GM23338 (cell line): ENCODE data around the gene TNFSF10. TPM values are rescaled to one million over a fixed set of nuclear protein-coding genes. Genes with fewer than 3 reads are reported as not detected.

ENCODE experiments used
- ATAC-seq: fragments of 200-7000 bp; cut with Tn5 transposase; 3 replicates; pipeline ENCODE4 v1.9.1; 2020
- DNase-seq: peaks from one replicate; pipeline ENCODE4 v3.0.0-alpha.2; 2015; ENCODE audit warnings: low spot score
- H2AFZ ChIP-seq: fragments of 200-600 bp; sonication (generic); 2 replicates; pipeline ENCODE4 v1.8.0; 2016; ENCODE audit warnings: antibody characterized with exemption, mild to moderate bottlenecking, moderate library complexity
- H3F3A ChIP-seq: fragments of 200-600 bp; sonication (generic); replicated peaks from 2 replicates; pipeline ENCODE4 v1.8.0; 2017; ENCODE audit warnings: antibody characterized with exemption, mixed run types, low read depth
- H3K27ac ChIP-seq: fragments of 200-600 bp; sonication (generic); 2 replicates; pipeline ENCODE4 v1.6.1; 2016; ENCODE audit warnings: low read depth
- H3K27me3 ChIP-seq: fragments of 200-600 bp; sonication (generic); 2 replicates; pipeline ENCODE4 v1.8.0; 2016; ENCODE audit warnings: mild to moderate bottlenecking, mixed run types, moderate library complexity; ENCODE audit not compliant: insufficient read depth
- H3K36me3 ChIP-seq: fragments of 200-600 bp; sonication (generic); 2 replicates; pipeline ENCODE4 v1.8.0; 2016; ENCODE audit warnings: mild to moderate bottlenecking; ENCODE audit not compliant: insufficient read depth
- H3K4me1 ChIP-seq: fragments of 200-600 bp; sonication (generic); 2 replicates; pipeline ENCODE4 v1.8.0; 2016; ENCODE audit warnings: mild to moderate bottlenecking, moderate library complexity; ENCODE audit not compliant: insufficient read depth
- H3K4me2 ChIP-seq: fragments of 200-600 bp; sonication (generic); 2 replicates; pipeline ENCODE4 v1.7.1; 2017; ENCODE audit warnings: mixed run types
- H3K4me3 ChIP-seq: fragments of 200-600 bp; sonication (generic); 2 replicates; pipeline ENCODE4 v1.6.1; 2016; ENCODE audit warnings: mixed run types
- H3K79me2 ChIP-seq: fragments of 200-600 bp; sonication (generic); replicated peaks from 2 replicates; pipeline ENCODE4 v1.8.0; 2017; ENCODE audit warnings: mild to moderate bottlenecking; ENCODE audit not compliant: insufficient read depth
- H3K9me2 ChIP-seq: fragments of 200-600 bp; sonication (generic); 2 replicates; pipeline ENCODE4 v1.8.0; 2017; ENCODE audit not compliant: insufficient read depth
- H4K20me1 ChIP-seq: fragments of 200-600 bp; sonication (generic); replicated peaks from 2 replicates; pipeline ENCODE4 v1.8.0; 2017; ENCODE audit warnings: mild to moderate bottlenecking; ENCODE audit not compliant: insufficient read depth
- H3K27ac Mint-ChIP-seq: 2 replicates; pipeline ENCODE4 v1.8.0; 2020; ENCODE audit warnings: inconsistent platforms, mild to moderate bottlenecking, moderate library complexity, mixed read lengths
- H3K27me3 Mint-ChIP-seq: 3 replicates; pipeline ENCODE4 v1.8.0; 2022; ENCODE audit warnings: low read depth, mild to moderate bottlenecking, moderate library complexity, mixed read lengths, inconsistent platforms; ENCODE audit not compliant: insufficient read depth, poor library complexity
- H3K36me3 Mint-ChIP-seq: 3 replicates; pipeline ENCODE4 v1.8.0; 2021; ENCODE audit warnings: low read depth, mild to moderate bottlenecking, inconsistent platforms, moderate library complexity, mixed read lengths
- H3K4me1 Mint-ChIP-seq: 3 replicates; pipeline ENCODE4 v1.8.0; 2020; ENCODE audit warnings: mild to moderate bottlenecking, inconsistent platforms, mixed read lengths
- H3K4me3 Mint-ChIP-seq: 3 replicates; pipeline ENCODE4 v1.8.0; 2021; ENCODE audit warnings: moderate library complexity, mild to moderate bottlenecking, inconsistent platforms, mixed read lengths
- H3K9me3 Mint-ChIP-seq: 3 replicates; pipeline ENCODE4 v1.8.0; 2020; ENCODE audit warnings: moderate library complexity, mild to moderate bottlenecking, inconsistent platforms, mixed read lengths
- CREB1 ChIP-seq: fragments of 250-450 bp; sonication (Bioruptor Pico); IDR thresholded peaks from 2 replicates; pipeline ENCODE4 v1.5.0; 2020; ENCODE audit warnings: low read depth, mild to moderate bottlenecking, moderate library complexity
- CTCF ChIP-seq, 2 experiments: fragments of 200-600 bp in 1 of 2; sonication (generic) in 1 of 2; conservative IDR thresholded peaks; 2 replicates each; pipeline versions ENCODE4 v1.5.1 to v1.6.1; 2016 to 2017; ENCODE audit warnings: antibody characterized with exemption in 2 of 2, low read depth in 2 of 2, mild to moderate bottlenecking in 2 of 2, moderate library complexity in 1 of 2
- EZH2 ChIP-seq: fragments of 200-600 bp; sonication (generic); IDR thresholded peaks from one replicate; pipeline ENCODE4 v1.8.0; 2017; ENCODE audit warnings: antibody characterized with exemption, mild to moderate bottlenecking, low read depth; ENCODE audit not compliant: unreplicated experiment
- JUNB ChIP-seq: IDR thresholded peaks from one replicate; pipeline ENCODE4 v1.6.1; 2016; ENCODE audit warnings: antibody characterized with exemption; ENCODE audit not compliant: unreplicated experiment
- NANOG ChIP-seq: IDR thresholded peaks from 2 replicates; pipeline ENCODE4 v1.6.1; 2016; ENCODE audit warnings: antibody characterized with exemption, borderline replicate concordance
- POLR2AphosphoS5 ChIP-seq: IDR thresholded peaks from 2 replicates; pipeline ENCODE4 v1.6.1; 2016; ENCODE audit warnings: antibody characterized with exemption, low read depth
- REST ChIP-seq: IDR thresholded peaks from one replicate; pipeline ENCODE4 v1.6.1; 2018; ENCODE audit warnings: antibody characterized with exemption; ENCODE audit not compliant: unreplicated experiment
- STAT1 ChIP-seq: IDR thresholded peaks from one replicate; pipeline ENCODE4 v1.6.1; 2016; ENCODE audit warnings: antibody characterized with exemption; ENCODE audit not compliant: unreplicated experiment
- ZNF114 ChIP-seq: fragments of 250-450 bp; sonication (Bioruptor Pico); IDR thresholded peaks from 2 replicates; pipeline ENCODE4 v1.5.0; 2020; ENCODE audit warnings: mild to moderate bottlenecking, moderate library complexity
- ZNF331 ChIP-seq: fragments of 250-450 bp; sonication (Bioruptor Pico); IDR thresholded peaks from 2 replicates; pipeline ENCODE4 v1.5.0; 2020; ENCODE audit warnings: low read depth, mild to moderate bottlenecking, moderate library complexity
- ZNF462 ChIP-seq: fragments of 250-450 bp; sonication (Bioruptor Pico); IDR thresholded peaks from 2 replicates; pipeline ENCODE4 v1.5.0; 2020; ENCODE audit warnings: mild to moderate bottlenecking, moderate library complexity
- polyA plus RNA-seq: library from polyadenylated mRNA; unstranded; fragments of >200 nt; fragmentation: Nextera tagmentation; extraction: Ambion mirVana; gene quantifications from 2 replicates; pipeline ENCODE4 v1.2.1, GENCODE V29; 2016
- total RNA-seq: library from RNA; depleted of rRNA; stranded (reverse); fragments of >200 nt; shearing (Covaris generic); gene quantifications from 2 replicates; pipeline ENCODE4 v1.2.3, GENCODE V29; 2014

The TNFSF10 gene
- total and polyA plus RNA-seq, 2 experiments from 2014 or later: 0.27 TPM; not detected in 1

GRCh38 chr3:172537507-172538158, 14.4 kb upstream of the TNFSF10 start (continued):
- TF ChIP-seq ZNF462 (CRISPR knock-in tag) (no peak), POLR2AphosphoS5 (no peak), JUNB (no peak), NANOG (no peak)

GRCh38 chr3:172536993-172537419, 13.8 kb upstream of the TNFSF10 start:
- Mint-ChIP-seq H3K4me3 (no peak overlapping the region), H3K27ac (no peak overlapping the region), H3K27me3 (peaks cover 4% of the 10 kb centered on the region), H3K4me1 (peaks cover 12% of the 10 kb centered on the region; the same call in 2 of the 3 replicates), H3K36me3 (no peaks in the 10 kb centered on the region), H3K9me3 (no peaks in the 10 kb centered on the region)
- H3K9me2 ChIP-seq: no peaks in the 10 kb centered on the region; the same call in 1 of the 2 replicates
- no peaks in the 10 kb centered on the region for H3K36me3 ChIP-seq
- no peaks in the 10 kb centered on the region for H4K20me1 ChIP-seq
- H3F3A ChIP-seq: no peaks in the 10 kb centered on the region
- H3K79me2 ChIP-seq: no peaks in the 10 kb centered on the region
- no peaks in the 10 kb centered on the region for H3K27me3 ChIP-seq
- H2AFZ ChIP-seq: 0 out of 2 replicates have a peak overlapping the region, but pooled peaks have one; percentile 10
- no peak overlapping the region for H3K27ac ChIP-seq
- ATAC-seq: no peak
- H3K4me3 ChIP-seq: no peak overlapping the region
- no peak for DNase-seq
- H3K4me1 ChIP-seq: peaks cover 3% of the 10 kb centered on the region; the same call in 1 of the 2 replicates
- TF ChIP-seq NANOG (no peak), ZNF114 (no peak), POLR2AphosphoS5 (no peak), JUNB (no peak), CTCF (conservative IDR thresholded peaks at IDR 0.05; ENCODE audit: low read depth in 2 of 2) (no peak), STAT1 (no peak), EZH2 (no peak), CREB1 (CRISPR knock-in tag) (no peak), REST (no peak), ZNF331 (no peak)
- no peak overlapping the region for H3K4me2 ChIP-seq
